Nephron (organoid): ENCODE results near the gene IQSEC1.

Experiments
- H3K27ac Mint-ChIP-seq, 3 experiments: 2 replicates each; pipeline ENCODE4 v1.8.0; 2020; ENCODE audit warnings: mixed read lengths in 3 of 3, mild to moderate bottlenecking in 2 of 3, moderate library complexity in 1 of 3
- H3K27me3 Mint-ChIP-seq: 2 replicates; pipeline ENCODE4 v1.8.0; 2021; ENCODE audit warnings: low read depth, mild to moderate bottlenecking, moderate library complexity, mixed read lengths
- H3K36me3 Mint-ChIP-seq: 2 replicates; pipeline ENCODE4 v1.8.0; 2020; ENCODE audit warnings: low read depth, mixed read lengths
- H3K4me1 Mint-ChIP-seq: 2 replicates; pipeline ENCODE4 v1.8.0; 2020; ENCODE audit warnings: mixed read lengths
- H3K4me3 Mint-ChIP-seq, 3 experiments: 2 replicates each; pipeline ENCODE4 v1.8.0; 2020; ENCODE audit warnings: mild to moderate bottlenecking in 3 of 3, mixed read lengths in 3 of 3, moderate library complexity in 2 of 3
- H3K9me3 Mint-ChIP-seq: 2 replicates; pipeline ENCODE4 v1.8.0; 2020; ENCODE audit warnings: mixed read lengths
- TF ChIP-seq, protein P1 (sequence below), 3 experiments: fragments of 200-600 bp; sonication (generic); IDR thresholded peaks; one replicate each; pipeline ENCODE4 v1.5.0; 2021; ENCODE audit warnings: antibody characterized with exemption in 3 of 3; ENCODE audit not compliant: unreplicated experiment in 3 of 3

Gene IQSEC1

DNA sequence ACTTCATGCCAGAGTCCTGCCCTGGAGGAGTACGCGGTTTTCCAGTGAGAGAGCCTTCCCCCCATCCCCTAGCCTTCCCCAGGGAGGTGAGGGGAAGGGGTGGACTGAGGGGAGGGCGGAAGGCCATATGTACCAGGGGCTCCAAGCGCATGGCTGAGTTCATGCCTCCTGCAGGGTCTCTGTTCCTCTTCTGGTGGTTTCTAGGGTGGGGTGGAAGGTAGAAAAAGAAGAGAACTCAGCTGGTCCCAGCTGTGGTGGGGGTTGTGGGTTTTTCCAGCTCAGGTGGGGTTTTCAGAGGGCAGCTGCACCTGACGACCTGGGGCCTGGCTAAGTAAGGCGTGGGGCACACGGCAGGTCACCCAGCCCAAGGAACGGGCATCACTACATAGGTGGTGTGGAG is 10.7 kb upstream of the IQSEC1 start:
- TF ChIP-seq, protein P1, sequence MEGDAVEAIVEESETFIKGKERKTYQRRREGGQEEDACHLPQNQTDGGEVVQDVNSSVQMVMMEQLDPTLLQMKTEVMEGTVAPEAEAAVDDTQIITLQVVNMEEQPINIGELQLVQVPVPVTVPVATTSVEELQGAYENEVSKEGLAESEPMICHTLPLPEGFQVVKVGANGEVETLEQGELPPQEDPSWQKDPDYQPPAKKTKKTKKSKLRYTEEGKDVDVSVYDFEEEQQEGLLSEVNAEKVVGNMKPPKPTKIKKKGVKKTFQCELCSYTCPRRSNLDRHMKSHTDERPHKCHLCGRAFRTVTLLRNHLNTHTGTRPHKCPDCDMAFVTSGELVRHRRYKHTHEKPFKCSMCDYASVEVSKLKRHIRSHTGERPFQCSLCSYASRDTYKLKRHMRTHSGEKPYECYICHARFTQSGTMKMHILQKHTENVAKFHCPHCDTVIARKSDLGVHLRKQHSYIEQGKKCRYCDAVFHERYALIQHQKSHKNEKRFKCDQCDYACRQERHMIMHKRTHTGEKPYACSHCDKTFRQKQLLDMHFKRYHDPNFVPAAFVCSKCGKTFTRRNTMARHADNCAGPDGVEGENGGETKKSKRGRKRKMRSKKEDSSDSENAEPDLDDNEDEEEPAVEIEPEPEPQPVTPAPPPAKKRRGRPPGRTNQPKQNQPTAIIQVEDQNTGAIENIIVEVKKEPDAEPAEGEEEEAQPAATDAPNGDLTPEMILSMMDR (IDR thresholded peaks at IDR 0.05; ENCODE audit: unreplicated experiment in 3 of 3) = no peak
- H3K9me3 Mint-ChIP-seq = no peaks in the 10 kb centered on the region
- peaks cover 8% of the 10 kb centered on the region for H3K4me1 Mint-ChIP-seq
- no peak overlapping the region for H3K27ac Mint-ChIP-seq
- no peak overlapping the region for H3K4me3 Mint-ChIP-seq
- peaks cover 26% of the 10 kb centered on the region for H3K27me3 Mint-ChIP-seq
- H3K36me3 Mint-ChIP-seq = no peaks in the 10 kb centered on the region

DNA sequence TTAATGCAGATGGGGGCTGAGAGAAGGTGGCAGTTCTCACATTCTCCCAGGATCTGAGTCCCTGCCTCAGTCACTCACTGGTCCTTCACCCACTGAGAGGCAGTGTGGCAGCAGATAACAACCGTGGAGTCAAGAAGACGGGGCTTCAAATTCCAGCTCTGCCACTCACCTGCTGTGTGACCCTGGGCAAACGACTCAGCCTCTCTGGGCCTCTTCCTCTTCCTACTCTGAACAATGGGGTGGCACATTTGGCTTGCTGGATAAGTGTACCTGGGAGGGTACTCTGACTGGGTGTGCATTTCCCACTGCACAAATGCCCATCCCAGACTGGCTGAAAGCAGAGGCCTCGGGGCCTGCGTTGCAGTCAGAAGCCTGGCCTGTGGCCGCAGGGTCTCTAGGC is 10.0 kb upstream of the IQSEC1 start:
- H3K9me3 Mint-ChIP-seq = no peaks in the 10 kb centered on the region
- no peaks in the 10 kb centered on the region for H3K36me3 Mint-ChIP-seq
- TF ChIP-seq, protein P1 (IDR thresholded peaks at IDR 0.05; ENCODE audit: unreplicated experiment in 3 of 3) = no peak
- H3K4me3 Mint-ChIP-seq = no peak overlapping the region
- peaks cover 21% of the 10 kb centered on the region for H3K27me3 Mint-ChIP-seq
- peaks cover 12% of the 10 kb centered on the region for H3K4me1 Mint-ChIP-seq
- H3K27ac Mint-ChIP-seq = no peak overlapping the region

DNA sequence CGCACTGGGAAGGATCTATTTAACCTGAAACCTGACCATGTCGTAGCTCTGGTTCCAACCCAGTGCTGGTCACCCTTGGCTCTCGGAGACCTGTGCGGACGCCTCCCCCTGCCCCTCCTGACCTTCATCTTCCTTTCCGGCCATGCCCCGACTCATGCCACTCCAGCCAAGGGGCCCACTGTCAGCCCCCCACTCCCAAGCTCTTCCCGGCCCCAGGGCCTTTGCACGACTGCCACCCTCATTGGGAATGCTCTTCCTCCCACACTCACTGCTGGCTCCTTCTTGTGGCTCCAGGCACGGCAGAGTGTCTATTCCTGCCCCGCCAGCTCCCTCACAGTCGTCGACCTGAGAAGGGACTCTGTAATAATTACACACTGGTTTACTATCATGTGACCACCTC is 9.4 kb upstream of the IQSEC1 start:
- Mint-ChIP-seq H3K9me3 (no peaks in the 10 kb centered on the region), H3K36me3 (no peaks in the 10 kb centered on the region), H3K27ac (no peak overlapping the region), H3K27me3 (peaks cover 26% of the 10 kb centered on the region), H3K4me3 (no peak overlapping the region), H3K4me1 (peaks cover 11% of the 10 kb centered on the region)
- TF ChIP-seq, protein P1 (IDR thresholded peaks at IDR 0.05; ENCODE audit: unreplicated experiment in 3 of 3) = no peak

DNA sequence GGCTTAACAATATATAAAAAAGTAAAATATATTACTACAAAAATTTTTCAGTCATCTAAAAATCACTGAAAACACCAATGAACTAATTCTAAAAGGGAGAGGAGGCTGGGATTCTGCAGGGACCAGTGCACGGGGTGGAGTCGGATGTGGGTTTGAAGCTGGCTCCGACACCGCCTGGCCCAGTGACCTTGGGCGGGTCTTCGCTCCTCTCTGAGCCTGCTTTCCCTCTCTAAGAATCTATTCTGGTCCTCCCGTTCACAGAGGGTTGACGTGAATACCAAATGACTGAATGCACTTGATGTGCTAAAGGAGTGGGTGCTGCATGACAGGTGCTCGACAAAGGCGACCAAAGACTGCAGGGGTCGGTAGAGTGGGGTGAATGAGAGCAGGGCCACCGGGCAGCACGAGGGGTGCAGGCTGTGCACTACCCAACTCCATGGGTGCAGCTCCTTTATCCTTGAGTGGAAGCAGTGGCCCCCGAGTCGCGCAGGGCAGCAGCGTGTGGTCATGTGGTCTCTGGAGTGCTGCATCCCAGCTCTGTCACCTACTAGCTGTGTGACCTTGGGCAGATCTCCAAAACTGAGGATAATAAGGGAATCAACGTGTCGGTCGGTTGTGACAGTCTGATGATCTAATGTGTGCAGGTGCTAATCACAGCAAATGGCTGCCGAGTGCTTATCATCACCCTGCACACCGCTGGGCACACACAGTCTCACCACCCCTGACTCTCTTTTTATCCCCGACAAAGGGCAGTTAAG is 8.6 kb upstream of the IQSEC1 start:
- no peaks in the 10 kb centered on the region for H3K9me3 Mint-ChIP-seq
- H3K36me3 Mint-ChIP-seq = no peaks in the 10 kb centered on the region

DNA sequence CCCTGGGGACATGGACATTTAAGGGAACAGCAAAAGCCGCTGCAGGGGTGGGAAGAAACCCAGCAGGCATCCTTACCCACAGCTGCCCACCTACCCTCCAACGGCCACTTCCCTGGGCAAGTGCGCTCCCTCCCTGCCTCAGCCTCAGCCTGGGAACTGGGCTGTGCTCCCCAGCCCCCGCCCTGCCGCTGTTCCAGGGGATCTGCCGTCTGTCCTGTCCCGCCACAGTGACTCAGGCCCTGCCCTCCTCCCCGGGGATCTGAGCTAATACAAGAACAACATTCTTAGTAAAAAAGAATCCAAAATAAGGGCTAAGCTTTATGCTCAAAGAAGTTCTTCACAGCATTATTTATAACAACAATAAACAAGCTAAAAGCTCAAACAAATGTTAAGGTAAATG is 7.4 kb upstream of the IQSEC1 start:
- H3K9me3 Mint-ChIP-seq = no peaks in the 10 kb centered on the region
- H3K27me3 Mint-ChIP-seq = peaks cover 41% of the 10 kb centered on the region
- peaks cover 9% of the 10 kb centered on the region for H3K4me1 Mint-ChIP-seq
- H3K27ac Mint-ChIP-seq = no peak overlapping the region
- H3K36me3 Mint-ChIP-seq = no peaks in the 10 kb centered on the region
- H3K4me3 Mint-ChIP-seq = no peak overlapping the region
- TF ChIP-seq, protein P1 (IDR thresholded peaks at IDR 0.05; ENCODE audit: unreplicated experiment in 3 of 3) = no peak

More for the DNA sequence above, 8.6 kb upstream of the IQSEC1 start:
- Mint-ChIP-seq H3K4me1 (peaks cover 9% of the 10 kb centered on the region), H3K27ac (no peak overlapping the region), H3K27me3 (peaks cover 35% of the 10 kb centered on the region), H3K4me3 (no peak overlapping the region)
- TF ChIP-seq, protein P1 (IDR thresholded peaks at IDR 0.05; ENCODE audit: unreplicated experiment in 3 of 3) = no peak

DNA sequence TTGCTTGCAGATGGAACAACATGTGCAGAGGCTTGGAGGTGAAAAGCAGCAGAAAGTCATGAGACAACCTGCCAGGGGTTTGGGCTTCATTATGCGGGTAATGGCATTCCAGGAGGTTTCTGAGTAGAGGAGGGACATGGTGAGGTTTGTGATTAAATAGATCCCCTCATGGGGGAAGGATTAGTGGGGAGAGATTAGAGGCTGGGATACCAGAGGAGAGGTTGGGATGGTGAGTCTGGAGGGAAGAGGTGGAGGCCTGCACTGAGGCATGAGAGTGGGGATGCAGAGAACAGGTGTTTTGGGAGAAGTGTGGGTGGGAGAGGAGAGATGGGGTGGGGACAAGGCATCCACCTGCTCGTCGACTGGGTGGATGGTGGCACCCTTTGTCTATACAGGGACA is 6.8 kb upstream of the IQSEC1 start:
- Mint-ChIP-seq H3K27me3 (peaks cover 46% of the 10 kb centered on the region), H3K4me1 (peaks cover 9% of the 10 kb centered on the region), H3K9me3 (no peaks in the 10 kb centered on the region), H3K27ac (no peak overlapping the region), H3K36me3 (no peaks in the 10 kb centered on the region), H3K4me3 (no peak overlapping the region)
- TF ChIP-seq, protein P1 (IDR thresholded peaks at IDR 0.05; ENCODE audit: unreplicated experiment in 3 of 3) = no peak
